PC-9 (cell line): Measurements from ENCODE around the gene MVB12B. TPM values are rescaled to one million over a fixed set of nuclear protein-coding genes. Genes with fewer than 3 reads are reported as not detected.

Experiments used
- BruUV-seq: library from RNA; stranded (reverse); fragments of 400-500 nt; replicated peaks from 2 replicates; lab custom pipeline; 2021; lab: Mats Ljungman, UMichigan
- CTCF ChIA-PET: fragments of 300-600 bp; sonication (Branson Sonifier 250); formaldehyde crosslinking; loops from one replicate; lab custom pipeline; 2022; ENCODE audit warnings: antibody characterized with exemption; lab: Charles Lee
- POLR2A ChIA-PET: fragments of 300-600 bp; sonication (Branson Sonifier 250); formaldehyde crosslinking; loops from one replicate; lab custom pipeline; 2022; ENCODE audit warnings: antibody characterized with exemption; ENCODE audit not compliant: unreplicated experiment; lab: Charles Lee
- DNase-seq, 2 experiments: peaks; one replicate each; pipeline versions ENCODE4 v3.0.0 to v3.0.0-alpha.2; 2015 to 2022; ENCODE audit warnings: mixed read lengths in 1 of 2
- H2AFZ ChIP-seq: fragments of 200-600 bp; sonication (generic); 2 replicates; pipeline ENCODE4 v1.8.1; 2017; ENCODE audit warnings: antibody characterized with exemption
- H3F3A ChIP-seq: fragments of 200-600 bp; sonication (generic); 2 replicates; pipeline ENCODE4 v1.8.1; 2017; ENCODE audit warnings: antibody characterized with exemption, mild to moderate bottlenecking, low read depth; ENCODE audit not compliant: insufficient read depth
- H3K27ac ChIP-seq: fragments of 200-600 bp; sonication (generic); 2 replicates; pipeline ENCODE4 v1.6.1; 2016; ENCODE audit warnings: mixed run types
- H3K27me3 ChIP-seq: fragments of 200-600 bp; sonication (generic); 2 replicates; pipeline ENCODE4 v1.6.1; 2016; ENCODE audit warnings: low read depth, mixed run types; ENCODE audit not compliant: insufficient read depth
- H3K36me3 ChIP-seq: fragments of 200-600 bp; sonication (generic); 2 replicates; pipeline ENCODE4 v1.6.1; 2016; ENCODE audit warnings: low read depth, mixed run types
- H3K4me1 ChIP-seq: fragments of 200-600 bp; sonication (generic); replicated peaks from 2 replicates; pipeline ENCODE4 v1.6.1; 2016; ENCODE audit warnings: mixed run types; ENCODE audit not compliant: insufficient read depth
- H3K4me2 ChIP-seq: fragments of 200-600 bp; sonication (generic); 2 replicates; pipeline ENCODE4 v1.6.1; 2017; ENCODE audit warnings: mixed run types
- H3K4me3 ChIP-seq: fragments of 200-600 bp; sonication (generic); 2 replicates; pipeline ENCODE4 v1.6.1; 2016; ENCODE audit warnings: mixed run types
- H3K79me2 ChIP-seq: fragments of 200-600 bp; sonication (generic); 2 replicates; pipeline ENCODE4 v1.6.1; 2017; ENCODE audit warnings: low read depth, mixed run types
- H3K9me2 ChIP-seq: fragments of 200-600 bp; sonication (generic); 2 replicates; pipeline ENCODE4 v1.8.1; 2017; ENCODE audit warnings: mild to moderate bottlenecking; ENCODE audit not compliant: insufficient read depth
- H3K9me3 ChIP-seq: fragments of 200-600 bp; sonication (generic); 2 replicates; pipeline ENCODE4 v1.8.1; 2016; ENCODE audit warnings: low read depth; ENCODE audit not compliant: insufficient read depth
- H4K20me1 ChIP-seq: fragments of 200-600 bp; sonication (generic); 2 replicates; pipeline ENCODE4 v1.8.1; 2017; ENCODE audit not compliant: insufficient read depth
- CTCF ChIP-seq: fragments of 200-600 bp; sonication (generic); conservative IDR thresholded peaks from 2 replicates; pipeline ENCODE4 v1.6.1; 2017; ENCODE audit warnings: mixed run types, antibody characterized with exemption, mild to moderate bottlenecking, moderate library complexity
- EZH2 ChIP-seq: fragments of 200-600 bp; sonication (generic); IDR thresholded peaks from 2 replicates; pipeline ENCODE4 v1.8.0; 2017; ENCODE audit warnings: antibody characterized with exemption, low read depth
- intact Hi-C: fragments of 100-400 bp; cut with micrococcal nuclease; formaldehyde crosslinking; loops from one replicate; pipeline ENCODE4 v1.10.0; 2022; ENCODE audit not compliant: unreplicated experiment
- total RNA-seq: library from RNA; stranded (reverse); gene quantifications from 2 replicates; pipeline ENCODE4 v1.2.3, GENCODE V29; 2021

Gene MVB12B
- total RNA-seq, 1 experiment from 2014 or later, result 8.8 TPM

GRCh38 chr9:126304971-126305320 is 21.7 kb upstream of the MVB12B start:
- ChIA-PET CTCF (no interaction called here), POLR2A (no interaction called here)
- H2AFZ ChIP-seq, result no peak overlapping the region
- intact Hi-C loops, result loop anchor here (5.0 to 10.0 kb wide), 2 partner anchors 187 to 900 kb away; no protein-coding TSS in a partner anchor
- H3K4me1 ChIP-seq, result no peaks in the 10 kb centered on the region
- DNase-seq, result no peak
- no peaks in the 10 kb centered on the region for H3K79me2 ChIP-seq
- H4K20me1 ChIP-seq, result no peaks in the 10 kb centered on the region
- no peaks in the 10 kb centered on the region for H3F3A ChIP-seq
- H3K9me2 ChIP-seq, result no peaks in the 10 kb centered on the region
- H3K4me2 ChIP-seq, result no peak overlapping the region
- H3K27ac ChIP-seq, result no peak overlapping the region
- BruUV-seq, result no TSS peak
- H3K27me3 ChIP-seq, result no peaks in the 10 kb centered on the region
- no peaks in the 10 kb centered on the region for H3K9me3 ChIP-seq
- no peak overlapping the region for H3K4me3 ChIP-seq
- TF ChIP-seq EZH2, result no peak
- no peak for TF ChIP-seq CTCF
- no peaks in the 10 kb centered on the region for H3K36me3 ChIP-seq

DNA sequence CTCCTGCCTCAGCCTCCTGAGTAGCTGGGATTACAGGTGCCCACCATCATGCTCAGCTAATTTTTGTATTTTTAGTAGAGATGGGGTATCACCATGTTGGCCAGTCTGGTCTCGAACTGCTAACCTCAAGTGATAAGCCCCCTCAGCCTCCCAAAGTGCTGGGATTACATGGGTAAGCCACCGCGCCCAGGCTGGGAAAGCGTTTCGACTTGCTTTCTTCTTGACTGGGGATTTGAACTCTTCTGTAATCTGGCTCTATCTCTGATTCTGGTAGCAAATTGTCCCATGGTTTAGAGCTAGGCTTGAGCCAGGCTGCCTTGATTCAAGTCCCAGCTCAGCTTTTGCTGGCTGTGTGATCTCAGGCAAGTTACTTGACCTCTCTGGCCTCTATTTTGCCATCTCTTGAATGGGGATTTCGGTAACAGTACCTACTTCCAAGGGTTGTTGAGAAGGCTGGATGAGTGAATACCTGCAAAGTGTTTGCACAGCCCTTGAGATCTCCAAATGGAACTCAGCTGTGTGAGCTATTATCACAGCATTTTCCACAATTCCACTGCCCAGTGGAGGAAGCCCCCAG is 20.5 kb upstream of the MVB12B start:
- no peaks in the 10 kb centered on the region for H3K36me3 ChIP-seq
- H3K27me3 ChIP-seq, result no peaks in the 10 kb centered on the region
- H4K20me1 ChIP-seq, result no peaks in the 10 kb centered on the region
- intact Hi-C loops, result loop anchor here (10.0 kb wide), 1 partner anchor 901 kb away; no protein-coding TSS in a partner anchor
- no TSS peak for BruUV-seq
- no peak overlapping the region for H2AFZ ChIP-seq
- H3F3A ChIP-seq, result no peaks in the 10 kb centered on the region
- H3K9me3 ChIP-seq, result no peaks in the 10 kb centered on the region
- TF ChIP-seq EZH2 (no peak), CTCF (no peak)
- no peaks in the 10 kb centered on the region for H3K4me1 ChIP-seq
- no peaks in the 10 kb centered on the region for H3K9me2 ChIP-seq
- ChIA-PET POLR2A (no interaction called here), CTCF (no interaction called here)
- DNase-seq, result no peak
- no peaks in the 10 kb centered on the region for H3K79me2 ChIP-seq
- no peak overlapping the region for H3K4me2 ChIP-seq
- H3K27ac ChIP-seq, result no peak overlapping the region
- H3K4me3 ChIP-seq, result no peak overlapping the region

GRCh38 chr9:126307322-126308061 is 19.1 kb upstream of the MVB12B start:
- no TSS peak for BruUV-seq
- no peak for DNase-seq
- H3K27me3 ChIP-seq, result no peaks in the 10 kb centered on the region
- ChIA-PET POLR2A (no interaction called here), CTCF (no interaction called here)
- no peaks in the 10 kb centered on the region for H3K9me2 ChIP-seq
- no peak overlapping the region for H3K4me3 ChIP-seq
- no peaks in the 10 kb centered on the region for H4K20me1 ChIP-seq
- no peak overlapping the region for H2AFZ ChIP-seq
- no peaks in the 10 kb centered on the region for H3K79me2 ChIP-seq
- no peaks in the 10 kb centered on the region for H3K9me3 ChIP-seq
- no peak overlapping the region for H3K4me2 ChIP-seq
- intact Hi-C loops, result loop anchor here (10.0 kb wide), 1 partner anchor 903 kb away; no protein-coding TSS in a partner anchor
- no peaks in the 10 kb centered on the region for H3K4me1 ChIP-seq
- H3F3A ChIP-seq, result no peaks in the 10 kb centered on the region
- TF ChIP-seq CTCF, result no peak
- no peak for TF ChIP-seq EZH2
- H3K36me3 ChIP-seq, result no peaks in the 10 kb centered on the region
- no peak overlapping the region for H3K27ac ChIP-seq
